ENCODE data around the gene OGFR.

GRCh38 chr20:62772619-62772989 is 32.0 kb upstream of the OGFR start:
- TF ChIP-seq CTCF (conservative IDR thresholded peaks at IDR 0.05; ENCODE audit: low read depth, low read length), result no peak
- no peak for TF ChIP-seq EZH2 (IDR thresholded peaks at IDR 0.05; ENCODE audit: borderline replicate concordance, low read depth, low read length, poor library complexity, severe bottlenecking)
